ENCODE results near the gene GNL2. TPM values are rescaled to one million over a fixed set of nuclear protein-coding genes. Genes with fewer than 3 reads are reported as not detected.

GNL2 gene
- total and polyA plus RNA-seq, 9 of the 15 experiments (the other 6 are each of a cell fraction or from before 2014, with no cell fraction given), result 156 to 371 (median 263) TPM

DNA sequence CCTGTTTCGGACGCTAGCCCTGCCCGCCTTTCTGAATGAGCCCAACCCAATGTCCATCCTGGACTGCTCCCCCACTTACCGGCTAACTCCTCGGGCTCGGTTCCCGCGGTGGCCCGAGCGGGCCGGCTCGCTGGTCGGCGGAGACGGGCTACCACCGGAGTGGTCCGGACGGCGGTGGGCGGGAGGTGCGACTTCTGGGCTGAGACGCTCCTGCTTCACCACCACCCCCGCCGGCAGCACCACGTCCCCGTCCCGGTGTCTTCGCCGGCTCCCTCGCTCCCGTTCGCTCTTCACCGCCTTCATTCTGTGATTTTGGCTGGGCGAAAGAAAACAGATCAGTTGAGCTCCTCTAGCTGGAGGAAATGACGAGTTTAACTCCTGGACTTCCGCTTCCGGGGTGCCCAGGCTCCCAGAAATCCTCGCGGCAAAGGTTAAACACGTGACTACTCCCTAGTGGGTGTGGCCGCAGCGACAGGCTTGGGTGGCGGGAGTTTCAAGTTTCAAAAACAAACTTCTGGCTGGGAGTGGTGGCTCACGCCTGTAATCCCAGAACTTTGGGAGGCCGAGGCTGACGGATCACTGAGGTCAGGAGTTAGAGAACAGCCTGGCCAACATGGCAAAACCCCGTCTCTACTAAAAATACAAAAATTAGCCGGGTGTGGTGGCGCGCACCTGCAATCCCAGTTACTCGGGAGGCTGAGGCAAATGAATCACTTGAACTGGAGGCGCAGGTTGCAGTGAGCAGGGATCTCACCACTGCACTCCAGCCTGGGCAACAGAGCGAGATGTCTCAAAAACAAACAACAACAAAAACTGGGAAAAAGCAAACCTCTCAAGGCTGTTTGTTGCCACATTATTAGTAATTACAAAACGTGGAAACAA, 41.6 kb downstream of the GNL2 start, which contains the start of gene SNIP1 (continued):
- TF ChIP-seq, protein P1, sequence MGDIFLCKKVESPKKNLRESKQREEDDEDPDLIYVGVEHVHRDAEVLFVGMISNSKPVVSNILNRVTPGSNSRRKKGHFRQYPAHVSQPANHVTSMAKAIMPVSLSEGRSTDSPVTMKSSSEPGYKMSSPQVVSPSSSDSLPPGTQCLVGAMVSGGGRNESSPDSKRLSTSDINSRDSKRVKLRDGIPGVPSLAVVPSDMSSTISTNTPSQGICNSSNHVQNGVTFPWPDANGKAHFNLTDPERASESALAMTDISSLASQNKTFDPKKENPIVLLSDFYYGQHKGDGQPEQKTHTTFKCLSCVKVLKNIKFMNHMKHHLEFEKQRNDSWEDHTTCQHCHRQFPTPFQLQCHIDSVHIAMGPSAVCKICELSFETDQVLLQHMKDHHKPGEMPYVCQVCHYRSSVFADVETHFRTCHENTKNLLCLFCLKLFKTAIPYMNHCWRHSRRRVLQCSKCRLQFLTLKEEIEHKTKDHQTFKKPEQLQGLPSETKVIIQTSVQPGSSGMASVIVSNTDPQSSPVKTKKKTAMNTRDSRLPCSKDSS (IDR thresholded peaks at IDR 0.05; ENCODE audit: low read depth, partially characterized antibody), result peak; percentile 83
- TF ChIP-seq SMARCA5 (IDR thresholded peaks at IDR 0.05) (peak; percentile 98), ARNT (IDR thresholded peaks at IDR 0.05) (peak; percentile 81 to 98; a peak in 3 of 4 replicates), EGR1 (conservative IDR thresholded peaks at IDR 0.05) (peak; percentile 36), HNRNPUL1 (IDR thresholded peaks at IDR 0.05; ENCODE audit: low read length) (no peak), ZFX (CRISPR knock-in tag; IDR thresholded peaks at IDR 0.05) (peak; percentile 46; the same call in 1 of the 2 replicates), CBX8 (IDR thresholded peaks at IDR 0.05; ENCODE audit: borderline replicate concordance, extremely low read depth, low read depth, low read length, poor library complexity, severe bottlenecking) (no peak), L3MBTL2 (IDR thresholded peaks at IDR 0.05) (peak; percentile 70), ZNF561 (CRISPR knock-in tag; conservative IDR thresholded peaks at IDR 0.05) (no peak), ZFP1 (CRISPR knock-in tag; IDR thresholded peaks at IDR 0.05) (no peak), STAT5B (CRISPR knock-in tag; IDR thresholded peaks at IDR 0.05) (no peak), CBX1 (IDR thresholded peaks at IDR 0.05; ENCODE audit: low read depth) (peak; percentile 99), ZNF217 (CRISPR knock-in tag; IDR thresholded peaks at IDR 0.05) (no peak), HDAC1 (IDR thresholded peaks at IDR 0.05) (peak; percentile 71 to 76; a peak in 3 of 4 replicates)
- TF ChIP-seq, protein P2, sequence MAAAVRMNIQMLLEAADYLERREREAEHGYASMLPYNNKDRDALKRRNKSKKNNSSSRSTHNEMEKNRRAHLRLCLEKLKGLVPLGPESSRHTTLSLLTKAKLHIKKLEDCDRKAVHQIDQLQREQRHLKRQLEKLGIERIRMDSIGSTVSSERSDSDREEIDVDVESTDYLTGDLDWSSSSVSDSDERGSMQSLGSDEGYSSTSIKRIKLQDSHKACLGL (CRISPR knock-in tag; IDR thresholded peaks at IDR 0.05; ENCODE audit: borderline replicate concordance, poor library complexity, severe bottlenecking), result no peak
- TF ChIP-seq, protein P3, sequence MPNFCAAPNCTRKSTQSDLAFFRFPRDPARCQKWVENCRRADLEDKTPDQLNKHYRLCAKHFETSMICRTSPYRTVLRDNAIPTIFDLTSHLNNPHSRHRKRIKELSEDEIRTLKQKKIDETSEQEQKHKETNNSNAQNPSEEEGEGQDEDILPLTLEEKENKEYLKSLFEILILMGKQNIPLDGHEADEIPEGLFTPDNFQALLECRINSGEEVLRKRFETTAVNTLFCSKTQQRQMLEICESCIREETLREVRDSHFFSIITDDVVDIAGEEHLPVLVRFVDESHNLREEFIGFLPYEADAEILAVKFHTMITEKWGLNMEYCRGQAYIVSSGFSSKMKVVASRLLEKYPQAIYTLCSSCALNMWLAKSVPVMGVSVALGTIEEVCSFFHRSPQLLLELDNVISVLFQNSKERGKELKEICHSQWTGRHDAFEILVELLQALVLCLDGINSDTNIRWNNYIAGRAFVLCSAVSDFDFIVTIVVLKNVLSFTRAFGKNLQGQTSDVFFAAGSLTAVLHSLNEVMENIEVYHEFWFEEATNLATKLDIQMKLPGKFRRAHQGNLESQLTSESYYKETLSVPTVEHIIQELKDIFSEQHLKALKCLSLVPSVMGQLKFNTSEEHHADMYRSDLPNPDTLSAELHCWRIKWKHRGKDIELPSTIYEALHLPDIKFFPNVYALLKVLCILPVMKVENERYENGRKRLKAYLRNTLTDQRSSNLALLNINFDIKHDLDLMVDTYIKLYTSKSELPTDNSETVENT (CRISPR knock-in tag; IDR thresholded peaks at IDR 0.05), result peak; percentile 52; the same call in 1 of the 2 replicates
